HG02623 (cell line): Measurements from ENCODE around the gene SORCS3.

Source experiments
- ATAC-seq: cut with Tn5 transposase; IDR thresholded peaks from one replicate; pipeline ENCODE4 v1.9.1; 2021; ENCODE audit warnings: moderate library complexity; ENCODE audit not compliant: unreplicated experiment

Gene SORCS3

GRCh38 chr10:105161149-105161548, 520.1 kb downstream of the SORCS3 start:
- no peak for ATAC-seq

GRCh38 chr10:105161767-105162166, 520.7 kb downstream of the SORCS3 start:
- no peak for ATAC-seq

GRCh38 chr10:105170521-105170920, 529.4 kb downstream of the SORCS3 start:
- ATAC-seq: no peak

- ATAC-seq: no peak
These were observed 530.9 kb downstream of the SORCS3 start for GRCh38 chr10:105171945-105172344.

- ATAC-seq: no peak
These were observed 540.5 kb downstream of the SORCS3 start for GRCh38 chr10:105181626-105182025.

- ATAC-seq: no peak
These were observed 542.4 kb downstream of the SORCS3 start for GRCh38 chr10:105183536-105183935.

GRCh38 chr10:105185161-105185560, 544.1 kb downstream of the SORCS3 start:
- no peak for ATAC-seq

GRCh38 chr10:105187243-105187642, 546.2 kb downstream of the SORCS3 start:
- ATAC-seq: no peak

- ATAC-seq: no peak
These were observed 547.8 kb downstream of the SORCS3 start for GRCh38 chr10:105188737-105189462.

GRCh38 chr10:105189463-105189800, 548.3 kb downstream of the SORCS3 start:
- no peak for ATAC-seq

- ATAC-seq: no peak
These were observed 551.1 kb downstream of the SORCS3 start for GRCh38 chr10:105192146-105192545.

GRCh38 chr10:105192861-105193260, 551.8 kb downstream of the SORCS3 start:
- ATAC-seq: no peak

- no peak for ATAC-seq
These were observed 554.7 kb downstream of the SORCS3 start for GRCh38 chr10:105195831-105196230.

- ATAC-seq: no peak
These were observed 556.7 kb downstream of the SORCS3 start for GRCh38 chr10:105197598-105198364.

GRCh38 chr10:105206616-105207015, 565.5 kb downstream of the SORCS3 start:
- no peak for ATAC-seq

GRCh38 chr10:105207476-105207995, 566.4 kb downstream of the SORCS3 start:
- ATAC-seq: no peak

- no peak for ATAC-seq
These were observed 569.5 kb downstream of the SORCS3 start for GRCh38 chr10:105210546-105210945.

GRCh38 chr10:105237685-105238084, 596.6 kb downstream of the SORCS3 start:
- ATAC-seq: no peak

- no peak for ATAC-seq
These were observed 598.5 kb downstream of the SORCS3 start for GRCh38 chr10:105239311-105240219.

- no peak for ATAC-seq
These were observed 600.2 kb downstream of the SORCS3 start for GRCh38 chr10:105241254-105241653.

GRCh38 chr10:105243381-105243780, 602.3 kb downstream of the SORCS3 start:
- no peak for ATAC-seq
